NCI-H748 (cell line): ENCODE data around the gene TMEM203.
A peak's percentile ranks its signal among the peaks of the same experiment; 100 is the strongest.

Source experiments
- DNase-seq: peaks from one replicate; lab custom pipeline; 2025; ENCODE audit not compliant: unreplicated experiment; lab: John Stamatoyannopoulos, UW

Gene TMEM203

DNA sequence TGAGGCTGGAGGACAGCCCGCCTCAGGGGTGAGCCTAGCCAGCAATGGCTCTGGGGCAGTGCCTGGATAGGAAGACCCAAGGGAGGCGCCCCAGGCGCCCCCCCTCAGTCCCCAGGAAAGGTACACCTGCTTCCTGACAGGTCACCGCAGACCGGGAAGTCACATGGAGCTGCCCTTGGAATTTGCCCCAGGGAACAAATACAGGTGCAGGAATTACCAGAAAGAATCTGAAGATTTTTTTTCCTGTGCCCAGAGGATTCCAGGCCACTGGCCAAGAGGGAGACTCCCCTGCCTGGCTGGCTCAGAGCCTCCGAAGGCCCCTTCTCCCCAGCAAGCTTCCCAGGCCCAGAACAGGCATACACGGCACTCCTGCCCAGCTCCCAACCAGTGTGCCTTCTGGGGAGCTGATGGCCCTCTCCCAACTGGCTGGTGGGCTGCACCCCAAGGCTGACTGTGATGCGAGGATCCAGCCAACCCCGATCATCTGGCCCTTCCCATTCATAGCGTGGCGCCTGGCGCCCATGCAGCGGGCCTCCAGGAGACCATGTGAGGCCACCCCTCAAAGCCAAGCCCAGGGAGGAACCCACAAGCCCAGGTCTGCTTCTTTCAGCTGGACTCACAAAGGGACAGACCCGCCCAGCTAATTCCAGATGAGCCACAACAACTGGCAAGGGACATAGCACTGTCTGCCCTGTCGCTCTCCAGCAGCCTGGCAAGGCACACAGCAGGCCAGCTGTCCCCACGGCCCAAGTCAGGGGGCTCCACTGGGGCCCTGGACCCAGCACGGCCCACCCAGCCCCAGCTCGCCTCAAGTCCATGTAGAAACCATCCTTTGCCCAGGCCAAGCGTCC is 7.2 kb downstream of the TMEM203 start:
- DNase-seq = no peak

- DNase-seq = peak; percentile 94
These were observed 9.8 kb downstream of the TMEM203 start for GRCh38 chr9:137195525-137196220.

DNA sequence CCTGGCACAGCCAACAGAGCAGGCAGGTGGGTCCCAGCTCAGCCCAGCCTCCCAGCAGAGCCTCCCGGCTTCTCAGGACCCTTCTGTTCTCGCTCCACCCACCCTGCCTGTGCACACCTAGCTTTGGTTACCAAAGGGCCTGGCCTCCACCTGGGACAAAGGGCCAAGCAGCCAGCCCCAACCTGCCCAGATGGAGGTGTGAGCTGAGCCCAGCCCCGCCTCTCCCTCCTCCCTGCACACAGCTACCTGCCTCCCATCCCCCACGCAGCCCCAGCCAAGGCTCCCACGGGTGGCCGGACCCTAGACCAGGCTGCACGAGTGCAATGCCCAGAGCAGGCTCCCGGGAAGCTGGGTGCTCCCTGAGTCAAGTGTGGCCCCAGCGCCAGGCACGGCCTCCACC is 10.5 kb downstream of the TMEM203 start:
- DNase-seq = peak; percentile 32

- no peak for DNase-seq
These were observed 11.1 kb downstream of the TMEM203 start for GRCh38 chr9:137194388-137194787.

DNA sequence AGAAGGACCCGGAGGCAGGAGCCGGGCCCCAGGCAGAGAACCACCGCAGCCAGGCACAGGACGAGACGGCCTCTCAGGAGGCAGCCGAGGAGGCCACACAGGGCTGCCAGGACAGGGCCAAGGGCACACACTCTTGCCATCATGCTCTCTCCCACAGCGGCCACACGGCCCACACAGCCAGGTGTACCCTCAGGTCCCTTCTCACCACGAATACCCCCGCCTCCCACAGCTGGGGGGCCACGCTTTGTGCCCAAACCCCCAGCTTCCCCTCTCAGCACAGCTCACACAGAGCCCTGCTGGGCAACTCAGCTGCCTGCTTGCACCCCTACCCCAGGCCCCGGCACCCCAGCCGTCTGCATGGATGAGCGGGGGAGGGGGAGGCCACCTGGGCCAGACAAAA is 11.7 kb downstream of the TMEM203 start:
- no peak for DNase-seq

GRCh38 chr9:137192859-137193258 is 12.6 kb downstream of the TMEM203 start:
- DNase-seq = no peak

GRCh38 chr9:137192448-137192780 is 13.0 kb downstream of the TMEM203 start:
- no peak for DNase-seq

DNA sequence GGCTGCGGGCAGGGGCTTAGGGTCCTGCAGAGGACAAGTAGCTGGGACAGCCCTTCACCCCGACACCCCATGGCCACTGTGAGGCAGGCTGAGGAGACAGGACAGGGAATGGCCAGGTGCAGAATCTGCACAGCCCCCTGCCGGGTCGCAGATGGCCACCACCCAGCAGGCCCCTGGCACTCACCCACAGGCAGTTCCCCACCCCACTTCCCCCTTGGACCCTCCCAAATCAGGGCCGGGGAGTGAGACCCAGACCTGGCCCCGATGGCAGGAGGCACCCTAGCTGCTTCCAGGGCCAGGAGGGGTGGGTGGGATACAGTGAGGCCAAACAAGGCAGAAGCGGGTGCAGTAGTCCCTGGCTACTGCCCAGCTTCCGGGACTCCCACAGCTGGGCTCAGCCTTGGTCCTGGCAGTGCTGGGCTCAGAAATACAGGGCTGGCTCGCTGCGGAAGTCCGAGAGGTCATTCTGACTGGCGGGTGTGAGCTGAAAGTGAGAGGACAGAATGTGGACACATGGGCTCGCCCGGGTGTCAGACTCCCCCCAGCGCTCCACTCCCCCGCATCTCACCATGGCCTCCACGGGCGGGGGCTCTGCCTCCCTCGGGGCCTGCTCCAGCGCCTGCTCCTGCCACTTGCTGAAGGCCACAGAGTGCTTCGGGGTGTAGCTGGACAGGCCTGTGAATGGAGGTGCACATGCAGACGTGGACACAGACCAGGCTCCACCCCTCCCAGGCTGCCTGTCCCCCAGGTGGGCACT is 13.6 kb downstream of the TMEM203 start:
- DNase-seq = no peak

GRCh38 chr9:137191245-137191644 is 14.2 kb downstream of the TMEM203 start:
- no peak for DNase-seq

DNA sequence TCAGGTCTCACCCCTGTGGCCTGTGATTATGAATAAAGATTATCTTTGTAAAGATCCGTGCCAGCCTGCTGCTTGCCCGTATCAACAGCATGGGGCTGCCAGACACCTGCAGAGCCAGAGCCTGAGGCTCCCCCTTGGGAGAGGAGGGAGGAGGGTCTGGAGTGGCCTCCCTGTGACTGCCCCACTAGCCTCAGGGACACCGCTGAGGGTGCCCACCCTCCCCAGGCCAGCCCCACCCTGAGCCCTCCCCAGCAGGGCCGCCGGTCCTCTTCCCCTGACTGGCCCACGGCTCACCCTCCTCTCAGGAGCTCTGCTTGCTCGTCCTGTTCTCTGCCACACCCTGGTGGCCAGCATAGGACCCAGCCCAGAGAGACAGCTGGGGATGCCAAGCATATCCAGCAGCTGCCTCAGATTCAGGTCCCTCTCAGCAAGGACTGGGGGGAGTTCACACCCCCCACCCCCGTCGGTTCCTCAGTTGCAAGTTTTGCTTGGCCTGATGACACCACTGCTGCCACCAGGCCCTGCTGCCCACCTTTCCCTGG is 15.1 kb downstream of the TMEM203 start:
- no peak for DNase-seq

DNA sequence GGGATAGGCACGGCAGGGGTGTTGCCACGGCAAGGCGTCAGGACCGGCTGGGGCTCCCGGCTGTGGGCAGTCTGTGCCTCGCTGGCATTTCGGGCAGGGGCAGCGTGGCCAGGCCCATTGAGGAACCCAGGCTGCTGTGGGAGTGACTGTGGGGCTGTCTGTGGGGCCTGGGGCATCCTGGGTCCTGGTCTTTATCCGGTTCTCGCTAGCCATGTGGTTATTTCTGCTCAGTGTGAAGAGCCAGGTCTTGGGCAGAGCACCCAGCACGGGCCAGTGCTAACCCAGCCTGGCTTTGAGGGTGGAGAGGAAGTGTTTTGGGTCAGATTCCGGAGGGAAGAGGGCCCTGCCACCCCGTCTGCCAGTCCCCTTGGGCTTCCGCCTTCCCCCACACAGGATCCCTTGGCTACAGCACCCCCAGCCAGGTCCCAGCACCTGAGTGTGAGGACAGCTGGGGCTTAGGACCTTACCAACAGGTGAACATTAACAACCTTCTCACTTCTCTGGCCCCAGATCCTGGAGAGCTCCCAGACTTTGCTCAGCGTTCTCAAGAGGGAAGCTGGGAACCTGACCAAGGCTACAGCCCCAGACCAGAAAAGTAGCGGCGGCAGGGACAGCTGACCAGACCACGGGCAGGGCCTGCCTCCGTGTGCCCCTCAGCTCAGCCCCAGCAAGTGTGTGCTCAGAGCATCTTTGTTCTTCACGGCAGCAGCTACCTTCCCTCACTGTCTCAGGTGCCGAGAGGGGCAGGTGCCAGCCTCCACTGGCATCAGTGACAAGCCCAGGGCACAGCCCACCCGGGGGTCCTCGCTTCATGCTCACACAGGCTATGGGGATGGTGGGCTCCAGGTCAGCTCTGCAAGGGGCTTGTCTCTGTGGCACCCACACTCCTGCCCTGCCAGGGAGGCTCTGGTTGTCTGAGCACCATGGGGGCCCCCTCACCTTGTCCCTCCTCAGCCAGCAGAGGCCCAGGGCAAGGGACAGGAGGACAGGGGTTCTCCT is 15.9 kb downstream of the TMEM203 start:
- DNase-seq = no peak

DNA sequence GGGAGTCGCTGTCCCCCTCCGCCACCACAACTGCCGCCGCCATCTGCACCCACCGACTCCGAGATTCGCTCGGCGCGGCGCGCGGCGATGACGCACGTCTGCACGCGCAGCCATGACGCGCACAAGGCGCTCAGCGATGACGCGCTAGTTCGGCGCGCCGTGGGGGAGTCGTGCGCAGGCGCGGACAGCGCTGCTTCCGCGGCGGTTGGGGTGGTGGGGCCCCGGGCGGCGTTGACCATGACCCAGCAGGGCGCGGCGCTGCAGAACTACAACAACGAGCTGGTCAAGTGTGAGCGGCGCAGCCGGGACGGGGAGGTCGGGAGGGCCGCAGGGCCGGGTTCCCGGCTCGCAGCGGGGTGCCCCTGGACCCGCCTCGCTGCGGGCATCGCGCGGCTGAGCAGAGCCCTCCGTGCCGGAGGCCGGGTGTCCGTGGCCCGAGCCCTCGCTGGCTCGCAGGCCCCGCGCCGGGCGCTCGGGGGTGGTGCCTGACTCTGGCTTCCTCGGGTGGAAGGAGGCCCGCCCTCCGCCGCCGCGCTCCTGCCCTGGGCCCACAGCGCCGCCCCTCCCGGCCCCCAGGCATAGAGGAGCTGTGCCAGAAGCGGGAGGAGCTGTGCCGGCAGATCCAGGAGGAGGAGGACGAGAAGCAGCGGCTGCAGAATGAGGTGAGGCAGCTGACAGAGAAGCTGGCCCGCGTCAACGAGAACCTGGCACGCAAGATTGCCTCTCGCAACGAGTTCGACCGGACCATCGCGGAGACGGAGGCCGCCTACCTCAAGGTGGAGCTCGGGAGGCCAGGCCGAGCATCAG is 16.8 kb downstream of the TMEM203 start, which contains the start of the genes ANAPC2 and SSNA1:
ANAPC2 (minus strand) TSS at position 71 of the 807 bp plus-strand sequence; CDS start at position 43, 28 bp downstream.
SSNA1 (plus strand) TSS at position 187 of the 807 bp plus-strand sequence; CDS start at position 238, 51 bp downstream.
- DNase-seq = peak; percentile 93

- no peak for DNase-seq
These were observed 17.4 kb downstream of the TMEM203 start for GRCh38 chr9:137188086-137188489.

GRCh38 chr9:137187386-137187785 is 18.1 kb downstream of the TMEM203 start:
- no peak for DNase-seq

DNA sequence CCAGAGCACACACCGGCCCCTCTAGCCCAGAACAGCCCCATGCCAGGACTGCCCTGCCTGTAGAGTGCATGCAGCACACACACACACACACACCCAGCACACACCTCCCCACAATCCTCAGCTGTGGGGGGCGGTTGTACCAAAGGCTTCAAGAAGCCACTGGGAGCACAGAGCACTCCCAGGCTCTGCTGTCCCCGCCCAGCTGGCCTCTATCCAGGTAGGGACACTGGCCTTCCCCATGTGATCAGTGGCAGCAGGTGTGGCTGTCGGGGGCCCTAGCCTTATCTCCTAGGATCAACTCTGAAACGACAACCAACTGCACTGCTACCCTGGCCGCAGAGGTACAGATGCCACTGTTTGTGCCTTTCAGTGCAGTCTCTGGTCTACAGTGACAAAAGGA is 19.1 kb downstream of the TMEM203 start:
- no peak for DNase-seq

DNA sequence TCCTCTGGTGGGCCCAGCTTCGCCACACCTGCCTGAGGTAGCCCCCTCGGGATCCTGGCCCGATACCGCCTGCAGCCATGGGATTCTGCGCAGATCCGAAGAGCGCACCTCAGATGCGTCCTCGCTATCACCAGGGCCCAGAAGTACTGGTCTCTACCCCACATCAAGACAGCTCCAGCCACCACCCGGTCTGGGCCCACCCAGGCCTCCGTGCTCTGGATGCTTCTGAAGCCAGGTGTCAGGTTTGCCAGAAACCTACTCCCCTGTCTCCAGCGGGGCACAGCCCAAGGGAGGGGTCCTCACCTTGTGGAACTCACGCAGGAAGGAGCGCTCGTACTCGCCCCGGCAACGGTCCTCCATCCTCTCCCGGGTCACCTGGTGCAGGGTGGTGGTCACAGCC is 19.5 kb downstream of the TMEM203 start:
- no peak for DNase-seq

- no peak for DNase-seq
These were observed 20.4 kb downstream of the TMEM203 start for GRCh38 chr9:137184881-137185660.

DNA sequence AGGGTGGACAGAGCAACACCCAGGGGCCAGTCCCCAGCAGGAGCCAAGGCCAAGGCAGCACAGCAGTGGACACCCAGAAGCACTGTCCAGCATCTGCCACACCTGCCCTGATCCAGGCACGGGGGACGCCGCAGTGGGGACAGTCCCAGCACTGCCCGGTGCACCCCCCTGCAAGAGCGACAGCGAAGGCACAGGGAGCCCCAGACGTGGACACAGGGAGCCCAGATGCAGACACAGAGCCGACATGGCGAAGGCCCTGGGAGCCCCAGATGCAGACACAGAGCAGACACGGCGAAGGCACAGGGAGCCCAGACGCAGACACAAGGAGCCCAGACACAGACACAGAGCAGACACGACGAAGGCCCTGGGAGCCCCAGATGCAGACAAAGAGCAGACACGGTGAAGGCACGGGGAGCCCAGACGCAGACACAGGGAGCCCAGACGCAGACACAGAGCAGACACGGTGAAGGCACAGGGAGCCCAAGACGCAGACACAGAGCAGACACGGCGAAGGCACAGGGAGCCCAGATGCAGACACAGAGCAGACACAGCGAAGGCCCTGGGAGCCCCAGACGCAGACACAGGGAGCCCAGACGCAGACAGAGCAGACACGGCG is 21.4 kb downstream of the TMEM203 start:
- no peak for DNase-seq
